H9 (cell line): ENCODE measurements around the gene VEGFA. TPM values are rescaled to one million over a fixed set of nuclear protein-coding genes. Genes with fewer than 3 reads are reported as not detected.

Experiments
- DNase-seq: peaks from one replicate; pipeline ENCODE4 v3.0.0-alpha.2; 2017
- H2AFZ ChIP-seq: one replicate; pipeline ENCODE4 v1.6.1; 2013; ENCODE audit warnings: mild to moderate bottlenecking, low read length, control low read depth, moderate library complexity
- H2AK5ac ChIP-seq: 2 replicates; pipeline ENCODE4 v1.6.1; 2013; ENCODE audit warnings: low read length, control low read depth, mixed read lengths; ENCODE audit not compliant: insufficient read length
- H2BK120ac ChIP-seq: one replicate; pipeline ENCODE4 v1.6.1; 2013; ENCODE audit warnings: low read depth, mild to moderate bottlenecking, low read length, control low read depth, inconsistent platforms; ENCODE audit not compliant: poor library complexity, severe bottlenecking
- H2BK12ac ChIP-seq: 2 replicates; pipeline ENCODE4 v1.6.1; 2013; ENCODE audit warnings: low read length, control low read depth, mixed read lengths, low read depth; ENCODE audit not compliant: insufficient read length
- H2BK15ac ChIP-seq: 2 replicates; pipeline ENCODE4 v1.6.1; 2013; ENCODE audit warnings: low read depth, low read length, control low read depth
- H2BK20ac ChIP-seq: one replicate; pipeline ENCODE4 v1.6.1; 2013; ENCODE audit warnings: low read depth, mild to moderate bottlenecking, low read length, control low read depth, inconsistent platforms; ENCODE audit not compliant: poor library complexity, severe bottlenecking
- H2BK5ac ChIP-seq: 2 replicates; pipeline ENCODE4 v1.6.1; 2013; ENCODE audit warnings: low read length, control low read depth, mixed read lengths; ENCODE audit not compliant: insufficient read length
- H3K14ac ChIP-seq: 2 replicates; pipeline ENCODE4 v1.6.1; 2013; ENCODE audit warnings: low read length, control low read depth; ENCODE audit not compliant: insufficient read depth
- H3K18ac ChIP-seq: 2 replicates; pipeline ENCODE4 v1.6.1; 2013; ENCODE audit warnings: low read depth, mild to moderate bottlenecking, mixed read lengths, low read length, control low read depth; ENCODE audit not compliant: insufficient read length
- H3K23ac ChIP-seq: 2 replicates; pipeline ENCODE4 v1.6.1; 2013; ENCODE audit warnings: low read length, control low read depth, mixed read lengths, low read depth; ENCODE audit not compliant: insufficient read length
- H3K23me2 ChIP-seq: 2 replicates; pipeline ENCODE4 v1.6.1; 2013; ENCODE audit warnings: low read depth, mild to moderate bottlenecking, mixed read lengths, low read length, control low read depth; ENCODE audit not compliant: insufficient read length, poor library complexity, severe bottlenecking
- H3K27ac ChIP-seq: 2 replicates; pipeline ENCODE4 v1.5.1; 2013; ENCODE audit warnings: low read length, control low read depth, mixed read lengths, low read depth; ENCODE audit not compliant: insufficient read length
- H3K27me3 ChIP-seq: 2 replicates; pipeline ENCODE4 v1.6.1; 2013; ENCODE audit warnings: low read length, control low read depth, inconsistent platforms; ENCODE audit not compliant: insufficient read depth
- H3K4ac ChIP-seq: 2 replicates; pipeline ENCODE4 v1.6.1; 2013; ENCODE audit warnings: low read depth, mild to moderate bottlenecking, control low read depth, inconsistent platforms, low read length, moderate library complexity
- H3K4me1 ChIP-seq: 2 replicates; pipeline ENCODE4 v1.6.1; 2013; ENCODE audit warnings: low read length, control low read depth, inconsistent platforms; ENCODE audit not compliant: insufficient read depth
- H3K4me2 ChIP-seq: 2 replicates; pipeline ENCODE4 v1.6.1; 2013; ENCODE audit warnings: low read length, control low read depth, mixed read lengths; ENCODE audit not compliant: insufficient read length, insufficient read depth
- H3K56ac ChIP-seq: 2 replicates; pipeline ENCODE4 v1.6.1; 2013; ENCODE audit warnings: low read depth, mild to moderate bottlenecking, mixed read lengths, low read length, control low read depth; ENCODE audit not compliant: insufficient read length
- H3K79me1 ChIP-seq: 2 replicates; pipeline ENCODE4 v1.6.1; 2013; ENCODE audit warnings: low read depth, mild to moderate bottlenecking, moderate library complexity, low read length, control low read depth, inconsistent platforms; ENCODE audit not compliant: insufficient read depth, poor library complexity, severe bottlenecking
- H3K79me2 ChIP-seq: 2 replicates; pipeline ENCODE4 v1.6.1; 2013; ENCODE audit warnings: low read length, control low read depth, inconsistent platforms; ENCODE audit not compliant: insufficient read depth
- H3K9ac ChIP-seq: 2 replicates; pipeline ENCODE4 v1.6.1; 2013; ENCODE audit warnings: low read length, control low read depth, mixed read lengths; ENCODE audit not compliant: insufficient read length; ENCODE audit errors: extremely low read depth
- H3K9me3 ChIP-seq: one replicate; pipeline ENCODE4 v1.6.1; 2013; ENCODE audit warnings: low read depth, low read length, inconsistent platforms; ENCODE audit not compliant: control insufficient read depth
- H3T11ph ChIP-seq: one replicate; pipeline ENCODE4 v1.6.1; 2013; ENCODE audit warnings: mild to moderate bottlenecking, low read length, control low read depth, inconsistent platforms
- H4K20me1 ChIP-seq: one replicate; pipeline ENCODE4 v1.6.1; 2013; ENCODE audit not compliant: control insufficient read depth, insufficient read length, insufficient read depth
- H4K5ac ChIP-seq: 2 replicates; pipeline ENCODE4 v1.6.1; 2013; ENCODE audit warnings: low read depth, mild to moderate bottlenecking, mixed read lengths, low read length, control low read depth; ENCODE audit not compliant: insufficient read length
- H4K8ac ChIP-seq: replicated peaks from 2 replicates; pipeline ENCODE4 v1.6.1; 2013; ENCODE audit warnings: low read length, control low read depth, mixed read lengths, low read depth; ENCODE audit not compliant: insufficient read length
- H4K91ac ChIP-seq: 2 replicates; pipeline ENCODE4 v1.6.1; 2013; ENCODE audit warnings: low read depth, mild to moderate bottlenecking, moderate library complexity, mixed read lengths, low read length, control low read depth; ENCODE audit not compliant: insufficient read length
- H3K27ac Mint-ChIP-seq, 3 experiments: 2 replicates in 2 of 3; 3 replicates in 1 of 3; pipeline ENCODE4 v1.8.0; 2020 to 2021; ENCODE audit warnings: mixed read lengths in 3 of 3, mild to moderate bottlenecking in 1 of 3, moderate library complexity in 1 of 3
- H3K27me3 Mint-ChIP-seq: 2 replicates; pipeline ENCODE4 v1.8.0; 2021; ENCODE audit warnings: low read depth, mild to moderate bottlenecking, moderate library complexity, mixed read lengths
- H3K36me3 Mint-ChIP-seq, 3 experiments: 2 replicates in 2 of 3; 3 replicates in 1 of 3; pipeline ENCODE4 v1.8.0; 2020 to 2021; ENCODE audit warnings: low read depth in 3 of 3, mixed read lengths in 3 of 3; ENCODE audit not compliant: insufficient read depth in 1 of 3
- H3K4me1 Mint-ChIP-seq, 2 experiments: 2 replicates each; pipeline ENCODE4 v1.8.0; 2020; ENCODE audit warnings: mixed read lengths in 2 of 2
- H3K4me3 Mint-ChIP-seq, 2 experiments: 2 replicates in 1 of 2; 3 replicates in 1 of 2; pipeline ENCODE4 v1.8.0; 2020 to 2021; ENCODE audit warnings: mild to moderate bottlenecking in 2 of 2, mixed read lengths in 2 of 2, moderate library complexity in 1 of 2
- H3K9me3 Mint-ChIP-seq, 2 experiments: 2 replicates in 1 of 2; 3 replicates in 1 of 2; pipeline ENCODE4 v1.8.0; 2020; ENCODE audit warnings: mild to moderate bottlenecking in 2 of 2, mixed read lengths in 2 of 2, moderate library complexity in 1 of 2
- WGBS: extraction: QIAGEN DNeasy Blood & Tissue Kit; methylation state at CpG from one replicate; pipeline ENCODE4 v1.1.7; 2013; ENCODE audit warnings: missing lambda C conversion rate, low lambda C conversion rate, mixed read lengths; ENCODE audit not compliant: insufficient read length; ENCODE audit errors: extremely low coverage; 5-methylcytosine and 5-hydroxymethylcytosine counted together
- total RNA-seq: library from RNA; stranded (reverse); gene quantifications from 2 replicates; pipeline ENCODE4 v1.2.1, GENCODE V29; 2021
- TF ChIP-seq, protein P1 (sequence below): fragments of 200-600 bp; sonication (generic); conservative IDR thresholded peaks from 3 replicates; pipeline ENCODE4 v1.8.0; 2021; ENCODE audit warnings: antibody characterized with exemption, mild to moderate bottlenecking

VEGFA gene
- total RNA-seq, 1 experiment from 2014 or later, result 47.9 TPM

DNA sequence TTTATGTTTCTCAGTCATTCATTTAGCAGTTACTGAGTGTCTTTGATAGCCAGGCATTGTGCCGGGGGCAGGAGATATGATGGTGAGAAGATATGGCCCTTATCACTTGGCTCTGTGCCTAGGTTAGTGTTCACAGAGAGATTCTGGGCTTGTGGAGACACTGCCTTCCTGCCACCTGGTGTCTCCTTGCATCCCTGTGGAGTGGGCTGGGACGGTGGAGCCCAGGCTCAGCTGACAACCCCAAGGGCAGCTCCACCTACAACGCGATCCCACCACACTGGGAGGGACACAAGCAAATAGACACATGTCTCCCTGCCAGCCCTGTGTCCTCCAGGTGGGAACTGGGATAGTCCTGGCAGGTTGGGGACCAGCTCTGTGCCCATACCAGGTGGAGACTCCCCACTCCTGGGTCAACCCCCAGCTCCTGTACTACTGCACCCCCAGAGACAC lies 30.3 kb upstream of the VEGFA start:
- H2AFZ ChIP-seq, result no peak overlapping the region

More for the DNA sequence above, 30.3 kb upstream of the VEGFA start:
- Histone ChIP-seq H3K4ac (no peak overlapping the region), H3K79me2 (no peaks in the 10 kb centered on the region), H3T11ph (no peak overlapping the region), H3K56ac (no peak overlapping the region), H4K91ac (no peak overlapping the region), H3K4me2 (no peak overlapping the region), H3K27me3 (no peaks in the 10 kb centered on the region), H3K79me1 (no peaks in the 10 kb centered on the region), H3K23me2 (no peaks in the 10 kb centered on the region), H4K8ac (no peak overlapping the region), H3K4me1 (no peaks in the 10 kb centered on the region), H3K9me3 (no peaks in the 10 kb centered on the region), H3K9ac (no peak overlapping the region), H2BK15ac (no peak overlapping the region), H3K23ac (no peak overlapping the region), H4K5ac (no peak overlapping the region), H2BK120ac (no peak overlapping the region), H2BK20ac (no peak overlapping the region), H2AK5ac (no peak overlapping the region), H3K27ac (no peak overlapping the region), H3K14ac (no peak overlapping the region), H2BK5ac (no peak overlapping the region), H3K18ac (no peak overlapping the region), H2BK12ac (no peak overlapping the region), H4K20me1 (no peaks in the 10 kb centered on the region)
- TF ChIP-seq, protein P1, sequence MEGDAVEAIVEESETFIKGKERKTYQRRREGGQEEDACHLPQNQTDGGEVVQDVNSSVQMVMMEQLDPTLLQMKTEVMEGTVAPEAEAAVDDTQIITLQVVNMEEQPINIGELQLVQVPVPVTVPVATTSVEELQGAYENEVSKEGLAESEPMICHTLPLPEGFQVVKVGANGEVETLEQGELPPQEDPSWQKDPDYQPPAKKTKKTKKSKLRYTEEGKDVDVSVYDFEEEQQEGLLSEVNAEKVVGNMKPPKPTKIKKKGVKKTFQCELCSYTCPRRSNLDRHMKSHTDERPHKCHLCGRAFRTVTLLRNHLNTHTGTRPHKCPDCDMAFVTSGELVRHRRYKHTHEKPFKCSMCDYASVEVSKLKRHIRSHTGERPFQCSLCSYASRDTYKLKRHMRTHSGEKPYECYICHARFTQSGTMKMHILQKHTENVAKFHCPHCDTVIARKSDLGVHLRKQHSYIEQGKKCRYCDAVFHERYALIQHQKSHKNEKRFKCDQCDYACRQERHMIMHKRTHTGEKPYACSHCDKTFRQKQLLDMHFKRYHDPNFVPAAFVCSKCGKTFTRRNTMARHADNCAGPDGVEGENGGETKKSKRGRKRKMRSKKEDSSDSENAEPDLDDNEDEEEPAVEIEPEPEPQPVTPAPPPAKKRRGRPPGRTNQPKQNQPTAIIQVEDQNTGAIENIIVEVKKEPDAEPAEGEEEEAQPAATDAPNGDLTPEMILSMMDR, result no peak
- peaks cover 18 to 56% of the 10 kb centered on the region in 2 experiments for H3K4me1 Mint-ChIP-seq
- DNase-seq, result peak; percentile 19
- no peaks in the 10 kb centered on the region; a peak in 1 of 5 replicates for H3K9me3 Mint-ChIP-seq
- H3K27me3 Mint-ChIP-seq, result no peaks in the 10 kb centered on the region
- no peak overlapping the region for H3K4me3 Mint-ChIP-seq
- H3K36me3 Mint-ChIP-seq, result no peaks in the 10 kb centered on the region; a peak in 1 of 7 replicates
- H3K27ac Mint-ChIP-seq, result no peak overlapping the region; a peak in 1 of 7 replicates
- no CpG with 5 or more reads among the region's 4 CpGs for WGBS
